Adrenal gland (tissue), 12 donors: Measurements from ENCODE around the gene DGKH. TPM values are rescaled to one million over a fixed set of nuclear protein-coding genes. Genes with fewer than 3 reads are reported as not detected.

Experiments used
- DNase-seq, 7 donors: peaks; one replicate each; pipeline ENCODE4 v3.0.0-alpha.2; 2019 to 2020
- H3K27ac ChIP-seq, 5 donors: fragments of 200-600 bp; sonication (generic) in 4 of 5; 1 replicate in 3 of 5; 2 replicates in 2 of 5; pipeline versions ENCODE4 v1.5.1 to v1.8.0; 2016 to 2020; ENCODE audit warnings: mild to moderate bottlenecking in 1 of 5
- H3K27me3 ChIP-seq: fragments of 200-600 bp; 2 replicates; pipeline ENCODE4 v1.8.0; 2021
- H3K36me3 ChIP-seq, 2 donors: fragments of 200-600 bp; replicated peaks in 1 of 2; 1 replicate in 1 of 2; 2 replicates in 1 of 2; pipeline versions ENCODE4 v1.5.1 to v1.8.0; 2018 to 2022
- H3K4me1 ChIP-seq, 2 donors: fragments of 200-600 bp; replicated peaks in 1 of 2; 1 replicate in 1 of 2; 2 replicates in 1 of 2; pipeline versions ENCODE4 v1.5.1 to v1.8.0; 2018 to 2021
- H3K4me3 ChIP-seq, 4 donors: fragments of 200-600 bp; sonication (generic) in 3 of 4; one replicate each; pipeline ENCODE4 v1.5.1; 2016 to 2018
- H3K9me3 ChIP-seq, 3 donors: fragments of 200-600 bp; sonication (generic) in 1 of 3; replicated peaks in 1 of 3; 1 replicate in 2 of 3; 2 replicates in 1 of 3; pipeline versions ENCODE4 v1.5.1 to v1.8.0; 2016 to 2021
- CTCF ChIP-seq, 6 experiments: fragments of 450-650 bp in 4 of 6; fragments of 200-600 bp in 2 of 6; sonication (generic) in 1 of 6; IDR thresholded peaks; 1 replicate in 5 of 6; 2 replicates in 1 of 6; pipeline versions ENCODE4 v1.5.1 to v1.8.0; 2016 to 2021; ENCODE audit warnings: antibody characterized with exemption in 6 of 6, mild to moderate bottlenecking in 2 of 6, moderate library complexity in 1 of 6
- POLR2A ChIP-seq, 2 donors: fragments of 450-650 bp; IDR thresholded peaks; one replicate each; pipeline ENCODE4 v1.6.1; 2017; ENCODE audit warnings: antibody characterized with exemption in 2 of 2, mild to moderate bottlenecking in 2 of 2, moderate library complexity in 1 of 2
- WGBS, 4 donors: extraction: QIAGEN DNeasy Blood & Tissue Kit in 2 of 4; methylation state at CpG; one replicate each; pipeline versions ENCODE4 v1.1.5 to v1.1.7; 2013 to 2017; 5-methylcytosine and 5-hydroxymethylcytosine counted together
- intact Hi-C, 2 donors: fragments of 100-400 bp; cut with DNase I; formaldehyde crosslinking; loops; one replicate each; pipeline versions ENCODE4 v1.14.1 to v1.15.0; 2022 to 2023
- polyA plus RNA-seq, 3 donors: library from polyadenylated mRNA; stranded (reverse); fragments of 200-250 nt in 2 of 3; fragments of 350-450 nt in 1 of 3; fragmentation: Illumina TruSeq in 1 of 3; extraction: RNeasy Lipid Tissue Mini Kit (QIAGEN cat#74804) in 1 of 3; gene quantifications; one replicate each; pipeline ENCODE4 v1.2.3, GENCODE V29; 2013 to 2014
- total RNA-seq, 9 donors: library from RNA; depleted of rRNA in 4 of 9; stranded (reverse); fragments of >200 nt in 4 of 9; fragments of 120-200 nt in 1 of 9; fragmentation: NEBNext Ultra II Directional in 1 of 9; extraction: Animal tissue kit (Norgen Biotek cat#: 25700) in 1 of 9; gene quantifications; one replicate each; pipeline versions ENCODE4 v1.1.0 to v1.2.4, GENCODE V29; 2013 to 2023
- donor health status: healthy with polysubstance abuse.
- donor health status: Bipolar disorder and iron deficiency.
- donor health status: DM: yes; HTN: yes; CAD: no.
- donor health status: DM: no; HTN: no; CAD: no.
- donor health status: DM: no; HTN: no; CAD: no.
- donor health status: DM: yes; HTN: yes; CAD: no.

Gene DGKH
- total and polyA plus RNA-seq, 12 donors = 0.81 to 7.1 (median 3.6) TPM

- no peaks in the 10 kb centered on the region for H3K9me3 ChIP-seq
- H3K4me3 ChIP-seq = no peak overlapping the region
- peak in 5 of 7 donors; percentile 14 to 43 (median 23) for DNase-seq
- H3K27me3 ChIP-seq = no peaks in the 10 kb centered on the region
- intact Hi-C loops = loop anchor here in 1 of 2 donors (10.0 kb wide), 1 partner anchor 437 kb away; no protein-coding TSS in a partner anchor
- H3K4me1 ChIP-seq = no peaks in the 10 kb centered on the region
- WGBS, 4 donors = 64 to 74% (median 70%) methylated on average over 2 to 3 of the region's 3 CpGs
- TF ChIP-seq CTCF (IDR thresholded peaks at IDR 0.05) (no peak), POLR2A (IDR thresholded peaks at IDR 0.05) (no peak)
- no peak overlapping the region for H3K27ac ChIP-seq
- no peaks in the 10 kb centered on the region for H3K36me3 ChIP-seq
Observed at GRCh38 chr13:42101821-42102585, 53.6 kb downstream of the DGKH start.

DNA sequence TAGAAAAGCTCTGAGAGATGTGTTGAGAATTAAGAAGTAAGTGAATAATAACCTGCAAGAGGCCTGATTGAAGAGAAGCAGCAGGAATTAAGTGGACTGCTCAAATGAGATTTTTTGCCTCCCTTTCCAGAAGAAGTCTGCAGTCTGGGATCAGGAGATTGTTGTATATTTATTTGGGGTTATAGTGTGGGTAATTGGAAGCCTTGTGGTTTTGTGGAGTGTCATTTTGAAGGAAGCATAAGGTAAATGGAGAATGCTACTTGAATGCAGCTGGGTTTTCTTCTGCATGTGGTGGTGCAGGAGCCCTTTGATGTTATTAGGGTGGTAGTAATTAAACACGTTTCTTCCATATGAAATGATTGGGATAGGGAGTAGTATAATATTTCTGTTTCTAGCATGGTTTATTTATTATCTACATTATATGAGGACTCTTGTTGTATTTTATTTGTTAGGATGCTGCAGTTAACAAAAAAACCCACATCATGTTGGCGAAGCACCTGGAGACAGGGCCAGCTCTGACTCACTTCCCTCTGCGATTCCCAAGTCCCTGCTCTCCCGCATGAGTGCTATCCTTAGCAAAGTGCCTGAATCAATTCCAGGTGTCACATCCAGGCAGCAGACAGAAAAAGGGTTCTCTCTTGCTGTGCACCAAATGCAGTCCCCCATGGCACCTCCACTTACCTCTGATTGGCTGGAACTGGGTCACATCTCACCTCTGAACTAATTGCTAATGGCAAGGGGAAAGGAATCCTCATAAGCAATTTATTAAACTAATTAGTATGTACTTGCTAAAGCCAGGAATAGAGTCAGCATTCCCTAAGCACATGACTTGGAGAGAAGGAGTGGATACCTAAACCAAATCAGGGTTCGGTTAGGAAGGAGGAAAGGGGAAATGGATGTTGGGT is 54.8 kb downstream of the DGKH start:
- H3K4me3 ChIP-seq = no peak overlapping the region
- no peak for DNase-seq
- no peaks in the 10 kb centered on the region for H3K4me1 ChIP-seq
- H3K36me3 ChIP-seq = no peaks in the 10 kb centered on the region
- H3K27ac ChIP-seq = no peak overlapping the region
- no peak for TF ChIP-seq POLR2A (IDR thresholded peaks at IDR 0.05)
- TF ChIP-seq CTCF (IDR thresholded peaks at IDR 0.05) = no peak
- WGBS, 4 donors = 86 to 95% (median 91%) methylated on average over 5 of the region's 5 CpGs
- no peaks in the 10 kb centered on the region for H3K27me3 ChIP-seq
- intact Hi-C loops = loop anchor here in 1 of 2 donors (10.0 kb wide), 1 partner anchor 438 kb away; no protein-coding TSS in a partner anchor
- no peaks in the 10 kb centered on the region for H3K9me3 ChIP-seq

GRCh38 chr13:42106998-42107397 is 58.5 kb downstream of the DGKH start:
- no peaks in the 10 kb centered on the region for H3K9me3 ChIP-seq
- H3K4me3 ChIP-seq = no peak overlapping the region
- no peak for TF ChIP-seq CTCF (IDR thresholded peaks at IDR 0.05)
- no peak for TF ChIP-seq POLR2A (IDR thresholded peaks at IDR 0.05)
- intact Hi-C loops = loop anchor here in 1 of 2 donors (10.0 kb wide), 1 partner anchor 442 kb away; no protein-coding TSS in a partner anchor
- H3K36me3 ChIP-seq = no peaks in the 10 kb centered on the region
- 94 to 97% (median 95%) methylated on average over 4 of the region's 4 CpGs for WGBS, 4 donors
- DNase-seq = no peak
- no peak overlapping the region for H3K27ac ChIP-seq
- no peaks in the 10 kb centered on the region for H3K4me1 ChIP-seq
- H3K27me3 ChIP-seq = no peaks in the 10 kb centered on the region

- no peaks in the 10 kb centered on the region for H3K36me3 ChIP-seq
- H3K4me1 ChIP-seq = no peaks in the 10 kb centered on the region
- 83 to 87% (median 85%) methylated on average over 5 of the region's 5 CpGs for WGBS, 4 donors
- DNase-seq = no peak
- no peak overlapping the region for H3K27ac ChIP-seq
- no peaks in the 10 kb centered on the region for H3K9me3 ChIP-seq
- no peaks in the 10 kb centered on the region for H3K27me3 ChIP-seq
- TF ChIP-seq CTCF (IDR thresholded peaks at IDR 0.05) (no peak), POLR2A (IDR thresholded peaks at IDR 0.05) (no peak)
- intact Hi-C loops = loop anchor here in 1 of 2 donors (10.0 kb wide), 1 partner anchor 443 kb away; no protein-coding TSS in a partner anchor
- H3K4me3 ChIP-seq = no peak overlapping the region
Observed at GRCh38 chr13:42107421-42107820, 59.0 kb downstream of the DGKH start.
